DND-41 (cell line): ENCODE results near the gene PON3.

Experiments used
- ATAC-seq: fragments of 200-7000 bp; cut with Tn5 transposase; 3 replicates; pipeline ENCODE4 v1.9.1; 2021; ENCODE audit warnings: low read depth; ENCODE audit not compliant: insufficient read depth
- DNase-seq: peaks from one replicate; pipeline ENCODE4 v3.0.0-alpha.2; 2020
- H2AFZ ChIP-seq: 2 replicates; pipeline ENCODE4 v1.6.0; 2012; ENCODE audit warnings: low read depth, low read length
- H3K27ac ChIP-seq: 2 replicates; pipeline ENCODE4 v1.5.1; 2012; ENCODE audit warnings: low read length, inconsistent platforms
- H3K27me3 ChIP-seq: fragments of 200-600 bp; sonication (generic); 2 replicates; pipeline ENCODE4 v1.6.0; 2012; ENCODE audit warnings: low read length, mild to moderate bottlenecking, inconsistent platforms; ENCODE audit not compliant: insufficient read depth, poor library complexity
- H3K36me3 ChIP-seq: 2 replicates; pipeline ENCODE4 v1.5.1; 2012; ENCODE audit warnings: low read length, inconsistent platforms; ENCODE audit not compliant: insufficient read depth
- H3K4me1 ChIP-seq: 2 replicates; pipeline ENCODE4 v1.5.1; 2012; ENCODE audit warnings: mild to moderate bottlenecking, low read length; ENCODE audit not compliant: insufficient read depth
- H3K4me2 ChIP-seq: 2 replicates; pipeline ENCODE4 v1.6.0; 2012; ENCODE audit warnings: mild to moderate bottlenecking, moderate library complexity, low read length, inconsistent platforms; ENCODE audit not compliant: insufficient read depth
- H3K4me3 ChIP-seq, 2 experiments: fragments of 200-600 bp in 1 of 2; shearing (Covaris generic) in 1 of 2; 2 replicates each; pipeline ENCODE4 v1.5.1; 2012 to 2016; ENCODE audit warnings: inconsistent platforms in 2 of 2, low read length in 2 of 2, mild to moderate bottlenecking in 2 of 2, low read depth in 1 of 2, moderate library complexity in 1 of 2
- H3K79me2 ChIP-seq: 2 replicates; pipeline ENCODE4 v1.6.0; 2012; ENCODE audit warnings: low read length, inconsistent platforms; ENCODE audit not compliant: insufficient read depth
- H3K9ac ChIP-seq: 2 replicates; pipeline ENCODE4 v1.6.0; 2012; ENCODE audit warnings: low read depth, mild to moderate bottlenecking, inconsistent platforms, low read length, moderate library complexity
- H3K9me3 ChIP-seq: 2 replicates; pipeline ENCODE4 v1.5.1; 2012; ENCODE audit warnings: low read length, moderate library complexity, mild to moderate bottlenecking, inconsistent platforms; ENCODE audit not compliant: insufficient read depth, severe bottlenecking
- H4K20me1 ChIP-seq: 2 replicates; pipeline ENCODE4 v1.6.0; 2012; ENCODE audit warnings: low read length; ENCODE audit not compliant: insufficient read depth
- CTCF ChIP-seq: IDR thresholded peaks from 2 replicates; pipeline ENCODE4 v1.5.1; 2012; ENCODE audit warnings: borderline replicate concordance, low read length, moderate library complexity, mild to moderate bottlenecking; ENCODE audit not compliant: poor library complexity, severe bottlenecking; ENCODE audit errors: extremely low read depth
- EZH2 ChIP-seq: IDR thresholded peaks from 3 replicates; pipeline ENCODE4 v1.6.1; 2012; ENCODE audit warnings: borderline replicate concordance, low read depth, mild to moderate bottlenecking, moderate library complexity, low read length, inconsistent platforms; ENCODE audit not compliant: severe bottlenecking

Gene PON3

GRCh38 chr7:95396136-95397032, at the start of gene PON3:
PON3 (minus strand) TSS chr7:95396375; CDS start chr7:95396350, 25 bp downstream.
- Histone ChIP-seq H3K27ac (no peak within 1 kb of the TSS), H3K27me3 (peaks cover 2% of the 10 kb centered on the region), H3K4me2 (no peak within 1 kb of the TSS), H3K9ac (no peak within 1 kb of the TSS), H3K79me2 (no peaks in the 10 kb centered on the region), H2AFZ (no peak within 1 kb of the TSS), H3K4me1 (no peaks in the 10 kb centered on the region), H3K9me3 (no peaks in the 10 kb centered on the region), H3K4me3 (no peak within 1 kb of the TSS), H3K36me3 (no peaks in the 10 kb centered on the region), H4K20me1 (no peaks in the 10 kb centered on the region)
- ATAC-seq (no peak), DNase-seq (no peak)
- TF ChIP-seq EZH2 (no peak), CTCF (no peak)

GRCh38 chr7:95444796-95445195, 48.6 kb upstream of the PON3 start:
- H3K9ac ChIP-seq, result no peak overlapping the region
- no peaks in the 10 kb centered on the region for H4K20me1 ChIP-seq
- H3K4me1 ChIP-seq, result no peaks in the 10 kb centered on the region
- no peaks in the 10 kb centered on the region for H3K36me3 ChIP-seq
- no peaks in the 10 kb centered on the region for H3K79me2 ChIP-seq
- TF ChIP-seq EZH2 (no peak), CTCF (no peak)
- no peaks in the 10 kb centered on the region for H3K9me3 ChIP-seq
- H3K27me3 ChIP-seq, result no peaks in the 10 kb centered on the region
- ATAC-seq, result no peak
- no peak overlapping the region for H3K4me2 ChIP-seq
- H2AFZ ChIP-seq, result no peak overlapping the region
- H3K4me3 ChIP-seq, result no peak overlapping the region
- H3K27ac ChIP-seq, result no peak overlapping the region
- no peak for DNase-seq

GRCh38 chr7:95441042-95441823, 45.1 kb upstream of the PON3 start:
- ATAC-seq (no peak), DNase-seq (no peak)
- H3K27ac ChIP-seq, result no peak overlapping the region
- no peak overlapping the region for H2AFZ ChIP-seq
- H3K79me2 ChIP-seq, result no peaks in the 10 kb centered on the region
- TF ChIP-seq EZH2 (no peak), CTCF (no peak)
- no peak overlapping the region for H3K4me3 ChIP-seq
- H4K20me1 ChIP-seq, result no peaks in the 10 kb centered on the region
- no peak overlapping the region for H3K9ac ChIP-seq
- H3K4me2 ChIP-seq, result no peak overlapping the region
- no peaks in the 10 kb centered on the region for H3K36me3 ChIP-seq
- H3K4me1 ChIP-seq, result no peaks in the 10 kb centered on the region
- H3K27me3 ChIP-seq, result no peaks in the 10 kb centered on the region
- H3K9me3 ChIP-seq, result no peaks in the 10 kb centered on the region
